ENCODE results near the gene CROCC.

- no peak for TF ChIP-seq POLR2A (IDR thresholded peaks at IDR 0.05)
- TF ChIP-seq CTCF (IDR thresholded peaks at IDR 0.05) = no peak
Observed at GRCh38 chr1:16955186-16955585, 33.5 kb downstream of the CROCC start.

All from gastroesophageal sphincter (tissue), 3 donors.